ENCODE measurements around the gene ALDH1A3.

The ALDH1A3 gene

GRCh38 chr15:100925480-100925879, 45.8 kb downstream of the ALDH1A3 start:
- no peak for DNase-seq (ENCODE audit: low read depth)

- no peak for DNase-seq (ENCODE audit: low read depth)
Measured at GRCh38 chr15:100926258-100926657, 46.6 kb downstream of the ALDH1A3 start.

- DNase-seq (ENCODE audit: low read depth): no peak
Measured at GRCh38 chr15:100926971-100927756, 47.5 kb downstream of the ALDH1A3 start.

- DNase-seq (ENCODE audit: low read depth): no peak
Measured at GRCh38 chr15:100928632-100929280, 49.1 kb downstream of the ALDH1A3 start.

GRCh38 chr15:100929641-100930042, 50.0 kb downstream of the ALDH1A3 start:
- no peak for DNase-seq (ENCODE audit: low read depth)

GRCh38 chr15:100930306-100930848, 50.7 kb downstream of the ALDH1A3 start:
- DNase-seq (ENCODE audit: low read depth): no peak

GRCh38 chr15:100931143-100931890, 51.7 kb downstream of the ALDH1A3 start:
- no peak for DNase-seq (ENCODE audit: low read depth)

GRCh38 chr15:100932676-100933348, 53.2 kb downstream of the ALDH1A3 start:
- no peak for DNase-seq (ENCODE audit: low read depth)

GRCh38 chr15:100934166-100934565, 54.5 kb downstream of the ALDH1A3 start:
- no peak for DNase-seq (ENCODE audit: low read depth)

- no peak for DNase-seq (ENCODE audit: low read depth)
Measured at GRCh38 chr15:100934726-100935125, 55.1 kb downstream of the ALDH1A3 start.

GRCh38 chr15:100937171-100937570, 57.5 kb downstream of the ALDH1A3 start:
- no peak for DNase-seq (ENCODE audit: low read depth)

GRCh38 chr15:100939791-100940190, 60.2 kb downstream of the ALDH1A3 start:
- no peak for DNase-seq (ENCODE audit: low read depth)

- no peak for DNase-seq (ENCODE audit: low read depth)
Measured at GRCh38 chr15:100940767-100941379, 61.2 kb downstream of the ALDH1A3 start.

- DNase-seq (ENCODE audit: low read depth): no peak
Measured at GRCh38 chr15:100941536-100941935, 61.9 kb downstream of the ALDH1A3 start.

GRCh38 chr15:100942656-100943425, 63.2 kb downstream of the ALDH1A3 start:
- no peak for DNase-seq (ENCODE audit: low read depth)

- no peak for DNase-seq (ENCODE audit: low read depth)
Measured at GRCh38 chr15:100944244-100944895, 64.7 kb downstream of the ALDH1A3 start.

- DNase-seq (ENCODE audit: low read depth): no peak
Measured at GRCh38 chr15:100944986-100945385, 65.4 kb downstream of the ALDH1A3 start.

- no peak for DNase-seq (ENCODE audit: low read depth)
Measured at GRCh38 chr15:100947760-100948429, 68.3 kb downstream of the ALDH1A3 start.

GRCh38 chr15:100948430-100948762, 68.8 kb downstream of the ALDH1A3 start:
- DNase-seq (ENCODE audit: low read depth): no peak

GRCh38 chr15:100949691-100950090, 70.1 kb downstream of the ALDH1A3 start:
- DNase-seq (ENCODE audit: low read depth): no peak
